ENCODE results near the gene CYB5D1.

GRCh38 chr17:7848131-7848579, 9.6 kb upstream of the CYB5D1 start:
- TF ChIP-seq CTCF (IDR thresholded peaks at IDR 0.05) (no peak), POLR2A (IDR thresholded peaks at IDR 0.05) (no peak)

Data from Peyer's patch (tissue), 4 donors.